CD4-positive, alpha-beta T cell treated with Interleukin-17A for 4 hours (primary cell): ENCODE data around the gene ZC3HAV1L.
"Not testable (repeated sequence)": the region's sequence is repeated elsewhere in the genome, so short reads cannot be mapped to it uniquely, and the experiment has no call there.

Source experiments
- DNase-seq: peaks from one replicate; pipeline ENCODE4 v3.0.0-alpha.2; 2020; ENCODE audit warnings: mixed read lengths

ZC3HAV1L gene, protein sequence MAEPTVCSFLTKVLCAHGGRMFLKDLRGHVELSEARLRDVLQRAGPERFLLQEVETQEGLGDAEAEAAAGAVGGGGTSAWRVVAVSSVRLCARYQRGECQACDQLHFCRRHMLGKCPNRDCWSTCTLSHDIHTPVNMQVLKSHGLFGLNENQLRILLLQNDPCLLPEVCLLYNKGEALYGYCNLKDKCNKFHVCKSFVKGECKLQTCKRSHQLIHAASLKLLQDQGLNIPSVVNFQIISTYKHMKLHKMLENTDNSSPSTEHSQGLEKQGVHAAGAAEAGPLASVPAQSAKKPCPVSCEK

DNA sequence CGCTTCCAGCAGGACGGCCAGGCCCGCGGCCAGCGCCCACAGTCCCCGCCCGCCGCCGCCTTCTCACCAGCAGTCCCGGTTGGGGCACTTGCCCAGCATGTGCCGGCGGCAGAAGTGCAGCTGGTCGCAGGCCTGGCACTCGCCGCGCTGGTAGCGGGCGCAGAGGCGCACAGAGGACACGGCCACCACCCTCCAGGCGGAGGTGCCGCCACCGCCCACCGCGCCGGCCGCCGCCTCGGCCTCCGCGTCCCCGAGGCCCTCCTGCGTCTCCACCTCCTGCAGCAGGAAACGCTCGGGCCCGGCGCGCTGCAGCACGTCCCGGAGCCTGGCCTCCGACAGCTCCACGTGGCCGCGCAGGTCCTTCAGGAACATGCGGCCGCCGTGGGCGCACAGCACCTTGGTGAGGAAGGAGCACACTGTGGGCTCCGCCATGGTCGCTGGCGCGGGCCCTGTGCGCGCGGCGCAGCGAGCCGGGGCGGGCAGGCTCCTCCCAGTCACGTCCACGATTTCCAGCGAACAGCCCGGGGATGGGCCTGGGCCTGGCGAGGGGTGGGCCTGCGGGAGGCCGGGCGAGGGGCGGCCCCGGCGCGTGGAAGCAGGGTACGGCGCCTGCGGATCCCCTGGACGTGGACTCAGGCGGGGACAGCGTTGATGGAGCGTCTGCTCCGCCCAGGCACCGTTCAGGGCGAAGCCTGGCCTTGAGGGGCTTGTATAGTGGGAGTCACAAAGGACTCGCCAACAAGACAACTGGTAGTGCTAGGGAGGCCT, at the start of gene ZC3HAV1L:
Gene ZC3HAV1L, minus strand, starts transcription at position 457 of the 768 bp plus-strand sequence. Its CDS starts 25 bp downstream, at position 432.
- peak; percentile 52 for DNase-seq

DNA sequence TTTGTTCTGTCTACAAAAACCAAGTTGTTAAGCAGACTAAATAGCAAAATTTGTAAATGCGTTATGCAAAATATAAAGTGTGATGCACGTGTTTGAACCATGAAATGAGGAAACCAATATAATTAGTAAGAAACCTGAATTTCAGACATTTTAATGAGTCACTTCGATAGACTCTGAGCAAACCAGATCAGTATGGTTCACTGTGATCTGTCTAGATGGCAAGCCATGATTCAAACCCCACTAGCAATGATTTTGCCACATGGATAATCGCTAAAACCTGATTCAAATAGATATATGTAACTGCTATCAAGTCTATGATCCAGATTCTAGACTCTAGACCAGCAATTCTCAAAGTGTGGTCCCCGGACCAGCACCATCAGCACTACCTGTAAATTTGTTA, 48.9 kb upstream of the ZC3HAV1L start:
- DNase-seq = no peak

GRCh38 chr7:139081584-139081983, 45.7 kb upstream of the ZC3HAV1L start:
- no peak for DNase-seq

DNA sequence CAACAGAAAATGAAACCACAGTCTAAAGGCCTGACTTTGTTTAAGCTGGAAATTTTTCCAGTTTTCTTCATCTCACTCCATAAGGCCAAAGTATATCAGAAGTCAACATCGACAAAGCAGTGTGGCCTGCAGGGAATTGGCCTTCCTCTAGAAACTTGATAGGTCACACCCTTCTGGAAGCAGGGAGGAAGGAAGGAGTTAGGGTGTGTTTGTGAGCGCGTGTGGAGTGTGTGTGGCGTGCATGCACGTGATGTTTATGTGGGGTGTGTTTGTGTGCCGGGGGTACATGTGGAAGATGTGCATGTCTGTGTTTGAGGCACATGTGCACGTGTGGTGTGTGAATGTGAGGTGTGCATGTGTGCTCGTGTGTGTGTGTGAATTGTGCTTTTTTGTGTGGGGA, 45.1 kb upstream of the ZC3HAV1L start:
- no peak for DNase-seq

GRCh38 chr7:139079861-139080260, 44.0 kb upstream of the ZC3HAV1L start:
- DNase-seq = no peak

- no peak for DNase-seq
Observed at GRCh38 chr7:139078911-139079310, 43.1 kb upstream of the ZC3HAV1L start.

GRCh38 chr7:139078399-139078798, 42.6 kb upstream of the ZC3HAV1L start:
- no peak for DNase-seq

DNA sequence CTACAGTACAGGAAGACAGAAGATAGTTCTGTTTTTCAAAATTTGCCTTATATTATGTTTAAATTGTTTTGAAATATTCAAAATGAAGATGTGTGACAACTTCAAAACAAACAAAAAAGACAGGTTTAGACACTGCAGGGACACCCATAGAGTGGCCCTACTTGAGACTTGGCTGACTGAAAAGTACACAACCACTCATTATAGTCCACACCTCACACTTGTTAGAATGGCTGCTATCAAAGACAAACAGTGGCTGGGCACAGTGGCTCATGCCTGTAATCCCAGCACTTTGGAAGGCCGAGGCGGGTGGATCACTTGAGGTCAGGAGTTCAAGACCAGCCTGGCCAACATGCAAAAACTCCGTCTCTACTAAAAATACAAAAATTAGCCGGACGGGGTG, 41.9 kb upstream of the ZC3HAV1L start:
- not testable (repeated sequence) for DNase-seq

DNA sequence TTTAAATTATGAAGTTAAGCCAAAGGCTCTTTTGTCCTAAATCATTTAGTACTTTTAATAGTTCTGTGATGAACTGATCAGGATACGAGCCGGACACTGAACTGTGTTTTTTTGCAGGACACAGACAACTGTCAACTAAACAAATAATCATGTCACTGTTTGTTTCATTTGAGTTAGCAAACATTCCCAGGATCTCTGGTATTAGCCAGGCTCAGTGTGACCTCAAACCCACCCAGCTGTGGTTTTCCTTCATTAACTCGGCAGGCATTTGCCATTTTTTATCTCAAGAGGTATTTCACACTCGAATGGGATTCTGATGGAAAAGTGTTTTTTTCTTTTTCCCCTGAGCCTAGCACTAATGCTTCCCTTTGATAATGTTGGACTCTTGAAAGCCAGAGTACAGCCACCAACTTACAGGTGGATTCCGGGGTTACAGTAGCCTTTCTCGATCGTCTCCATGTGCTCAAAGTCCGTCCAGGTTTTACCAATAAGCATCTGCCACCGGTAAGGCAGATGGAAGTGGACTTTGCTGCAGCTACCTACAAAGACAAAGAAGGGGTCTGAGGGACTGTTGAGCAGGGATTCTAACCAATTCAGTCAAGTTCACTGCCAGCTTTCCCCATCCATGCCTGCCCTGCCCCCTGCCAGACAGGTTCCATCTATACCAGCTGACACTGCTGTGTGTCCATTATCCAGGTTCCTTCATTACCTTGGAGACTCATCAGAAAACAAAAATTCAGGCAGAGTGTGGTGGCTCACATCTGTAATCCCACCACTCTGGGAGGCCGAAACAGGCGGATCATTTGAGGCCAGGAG, 40.2 kb upstream of the ZC3HAV1L start:
- DNase-seq = no peak

DNA sequence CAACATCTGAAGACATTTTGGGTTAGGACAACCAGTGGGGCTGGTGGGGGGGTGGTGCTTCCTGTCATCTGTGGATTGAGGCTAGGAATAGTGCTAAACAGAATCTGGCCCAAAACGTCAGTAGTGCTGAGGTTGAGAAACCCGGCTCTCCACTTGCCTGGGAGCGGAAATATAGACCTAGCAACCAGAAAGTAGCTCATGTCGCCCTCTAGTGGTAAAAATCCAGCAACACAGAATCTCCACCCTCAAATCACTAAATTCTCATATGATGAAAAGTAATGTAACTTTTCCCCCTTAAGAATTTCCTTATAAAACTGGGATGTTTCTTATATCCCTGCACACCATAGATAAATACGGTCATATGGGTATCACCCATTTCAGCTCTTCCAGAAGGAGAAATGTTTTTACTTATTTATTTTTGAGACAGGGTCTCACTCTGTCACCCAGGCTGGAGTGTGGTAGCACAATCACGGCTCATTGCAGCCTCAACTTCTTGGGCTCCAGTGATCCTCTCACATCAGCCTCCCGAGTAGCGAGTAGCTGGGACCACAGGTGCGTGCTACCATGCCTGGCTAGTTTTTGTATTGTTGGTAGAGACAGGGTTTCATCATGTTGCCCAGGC, 39.3 kb upstream of the ZC3HAV1L start:
- peak; percentile 77 for DNase-seq

DNA sequence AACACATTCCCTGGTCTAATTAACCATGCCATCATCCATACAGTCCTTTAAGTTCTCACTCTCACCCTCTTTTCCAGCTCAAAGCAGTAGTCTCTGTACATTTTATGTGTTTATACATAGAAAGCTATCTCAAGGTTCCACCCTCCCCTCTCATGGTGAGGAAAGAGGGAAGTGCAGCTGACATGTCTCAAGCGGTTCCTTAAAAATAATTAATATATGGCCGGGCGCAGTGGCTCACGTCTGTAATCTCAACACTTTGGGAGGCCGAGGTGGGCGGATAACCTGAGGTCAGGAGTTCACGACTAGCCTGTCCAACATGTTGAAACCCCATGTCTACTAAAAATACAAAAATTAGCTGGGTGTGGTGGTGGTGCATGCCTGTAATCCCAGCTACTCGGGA, 37.0 kb upstream of the ZC3HAV1L start:
- DNase-seq = no peak

DNA sequence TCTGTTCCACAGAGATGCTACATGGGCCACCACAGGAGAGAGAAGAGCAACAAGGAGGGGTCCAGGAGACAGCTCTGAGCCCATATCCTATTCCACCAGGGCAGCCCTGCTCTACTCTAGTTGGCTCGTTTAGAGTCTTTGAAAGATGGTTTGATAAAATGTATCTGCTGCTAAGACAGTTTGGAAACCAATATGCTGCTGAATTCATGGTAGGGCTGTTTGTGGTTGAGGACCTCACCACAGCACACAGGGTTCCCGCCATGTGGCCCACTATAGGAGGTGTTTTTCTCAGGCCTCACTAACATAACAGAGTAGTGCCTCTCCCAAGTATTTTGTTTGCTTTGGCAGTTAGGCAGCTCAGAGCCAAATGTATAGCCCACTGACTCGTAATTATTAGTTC, 35.8 kb upstream of the ZC3HAV1L start:
- no peak for DNase-seq

- no peak for DNase-seq
Observed at GRCh38 chr7:139068544-139069399, 32.9 kb upstream of the ZC3HAV1L start.

GRCh38 chr7:139066315-139066714, 30.5 kb upstream of the ZC3HAV1L start:
- no peak for DNase-seq

DNA sequence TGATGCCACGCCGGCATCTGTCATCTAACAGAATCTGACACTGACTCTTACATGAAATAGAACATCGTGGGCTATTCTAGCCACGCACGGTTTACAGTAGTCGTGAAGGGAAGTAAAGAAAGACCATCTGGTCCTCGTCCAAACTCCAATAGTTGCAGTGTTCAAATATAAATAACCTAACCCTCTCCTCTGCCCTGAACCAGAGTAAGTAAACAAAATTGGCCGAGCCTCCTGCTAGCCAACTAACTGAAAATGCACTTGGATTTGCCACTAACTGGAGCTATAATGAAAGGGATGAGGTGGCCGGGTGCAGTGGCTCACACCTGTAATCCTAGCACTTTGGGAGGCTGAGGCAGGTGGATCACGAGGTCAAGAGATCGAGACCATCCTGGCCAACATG, 29.5 kb upstream of the ZC3HAV1L start:
- no peak for DNase-seq

DNA sequence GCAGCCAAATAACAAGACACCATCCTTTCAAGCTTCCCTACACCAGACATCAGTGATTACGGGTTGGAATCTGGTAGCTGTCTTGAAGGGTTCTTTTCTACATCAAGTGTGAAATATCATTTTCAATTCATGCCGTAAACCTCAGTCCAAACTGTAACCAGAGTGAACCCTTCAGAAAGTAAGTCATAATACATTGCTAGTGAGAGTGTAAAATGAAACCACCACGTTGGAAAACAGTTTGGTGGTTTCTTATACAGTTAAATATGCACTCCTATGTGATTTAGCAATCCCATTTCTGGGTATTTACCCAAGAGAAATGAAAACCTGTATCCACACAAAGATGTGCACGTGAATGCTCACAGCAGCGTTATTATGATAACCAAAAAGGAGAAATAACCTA, 25.6 kb upstream of the ZC3HAV1L start:
- no peak for DNase-seq

DNA sequence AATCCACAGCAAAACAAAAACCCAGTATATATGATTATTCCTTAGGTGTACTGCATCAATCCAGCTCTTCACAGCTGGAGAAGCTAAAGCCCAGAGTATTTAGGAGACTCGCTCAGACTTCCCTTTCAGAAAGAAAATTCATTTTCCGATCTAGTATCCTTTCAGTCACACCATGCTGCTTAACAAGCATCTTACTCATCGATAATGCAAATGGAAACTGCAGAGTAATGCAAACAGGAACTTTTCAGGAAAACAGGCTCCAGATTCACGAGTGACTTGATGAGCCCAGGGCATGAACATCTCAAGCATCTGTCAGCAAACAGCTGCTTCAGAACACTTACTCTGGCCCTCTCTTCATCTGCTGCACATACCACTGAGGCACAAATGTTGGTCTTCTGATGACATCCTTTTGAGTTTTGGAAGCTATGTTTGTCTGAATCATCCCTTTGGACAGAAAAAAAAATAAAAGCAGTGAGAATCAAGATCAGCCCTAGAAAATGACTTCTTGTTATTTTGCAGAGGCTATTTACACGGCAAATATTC, 24.9 kb upstream of the ZC3HAV1L start:
- DNase-seq = no peak

- no peak for DNase-seq
Observed at GRCh38 chr7:139059905-139060304, 24.1 kb upstream of the ZC3HAV1L start.

DNA sequence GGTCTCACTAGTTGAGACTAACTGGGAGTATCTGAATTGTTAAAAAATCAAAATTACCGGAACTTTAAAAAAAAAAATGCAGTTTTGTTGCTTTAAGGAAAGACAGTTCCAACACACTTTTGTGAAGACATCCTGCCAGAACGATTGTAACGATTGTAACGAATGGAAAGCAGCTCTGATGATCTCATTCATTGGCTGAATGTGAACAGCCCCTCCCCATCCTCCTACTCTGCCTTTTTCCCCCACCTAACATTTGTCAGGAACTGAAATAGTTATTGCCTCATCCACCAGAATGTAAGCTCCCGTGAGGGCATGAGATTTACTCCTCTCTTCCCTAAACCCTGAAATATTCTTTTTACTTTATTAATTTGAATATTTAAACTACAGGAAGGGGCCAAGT, 23.1 kb upstream of the ZC3HAV1L start:
- no peak for DNase-seq

- no peak for DNase-seq
Observed at GRCh38 chr7:139055674-139056073, 19.8 kb upstream of the ZC3HAV1L start.

DNA sequence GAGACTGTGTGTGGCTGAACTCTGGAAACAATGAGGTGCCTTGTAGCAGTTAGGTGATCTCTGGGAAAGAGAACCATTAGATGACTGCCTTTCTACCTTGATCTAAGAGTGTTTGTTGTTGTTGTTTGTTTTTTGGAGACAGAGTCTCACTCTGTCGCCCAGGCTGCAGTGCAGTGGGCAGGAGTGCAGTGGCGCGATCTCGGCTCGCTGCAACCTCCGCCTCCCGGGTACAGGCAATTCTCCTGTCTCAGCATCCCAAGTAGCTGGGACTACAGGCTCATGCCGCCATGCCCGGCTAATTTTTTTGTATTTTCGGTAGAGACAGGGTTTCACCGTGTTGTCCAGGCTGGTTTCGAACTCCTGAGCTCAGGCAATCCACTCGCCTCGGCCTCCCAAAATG, 18.8 kb upstream of the ZC3HAV1L start:
- not testable (repeated sequence) for DNase-seq

- no peak for DNase-seq
Observed at GRCh38 chr7:139054101-139054500, 18.3 kb upstream of the ZC3HAV1L start.
